B cell (primary cell): ENCODE results near the gene LYPLAL1. TPM values are rescaled to one million over a fixed set of nuclear protein-coding genes. Genes with fewer than 3 reads are reported as not detected.

Experiments
- ATAC-seq: fragments of 200-7000 bp; cut with Tn5 transposase; one replicate; pipeline ENCODE4 v1.10.0; 2021; ENCODE audit warnings: low read depth, mild to moderate bottlenecking, moderate number of reproducible peaks, moderate library complexity
- CTCF ChIA-PET: fragments of 350-600 bp; sonication (Branson Sonifier 250); formaldehyde crosslinking; loops from one replicate; lab custom pipeline; 2021; ENCODE audit warnings: antibody characterized with exemption, inconsistent platforms; lab: Charles Lee
- POLR2A ChIA-PET: fragments of 350-600 bp; sonication (Branson Sonifier 250); formaldehyde crosslinking; loops from one replicate; lab custom pipeline; 2021; ENCODE audit warnings: antibody characterized with exemption; lab: Charles Lee
- DNase-seq: peaks from one replicate; pipeline ENCODE4 v3.0.0; 2013
- H2AFZ ChIP-seq: 2 replicates; pipeline ENCODE4 v1.6.1; 2012; ENCODE audit warnings: mild to moderate bottlenecking, low read depth, low read length; ENCODE audit not compliant: insufficient read depth, poor library complexity, severe bottlenecking
- H3K27ac ChIP-seq, 2 donors: 1 replicate in 1 of 2; 2 replicates in 1 of 2; pipeline ENCODE4 v1.5.1; 2012 to 2013; ENCODE audit warnings: low read length in 2 of 2, mild to moderate bottlenecking in 2 of 2, moderate library complexity in 1 of 2
- H3K27me3 ChIP-seq, 4 experiments: fragments of 200-600 bp in 1 of 4; sonication (generic) in 1 of 4; replicated peaks in 1 of 4; 1 replicate in 2 of 4; 2 replicates in 2 of 4; pipeline versions ENCODE4 v1.6.1 to v1.7.0; 2013 to 2016; ENCODE audit warnings: low read length in 3 of 4, mild to moderate bottlenecking in 2 of 4, mixed read lengths in 1 of 4, moderate library complexity in 1 of 4; ENCODE audit not compliant: insufficient read depth in 4 of 4, control insufficient read depth in 3 of 4; ENCODE audit errors: control extremely low read depth in 1 of 4
- H3K36me3 ChIP-seq, 2 experiments: replicated peaks in 1 of 2; 1 replicate in 1 of 2; 2 replicates in 1 of 2; pipeline versions ENCODE4 v1.6.1 to v1.7.1; 2013; ENCODE audit warnings: low read length in 1 of 2; ENCODE audit not compliant: insufficient read depth in 2 of 2, control insufficient read depth in 1 of 2; ENCODE audit errors: control extremely low read depth in 1 of 2, extremely low read depth in 1 of 2
- H3K4me1 ChIP-seq, 2 donors: fragments of 200-600 bp in 1 of 2; sonication (generic) in 1 of 2; 1 replicate in 1 of 2; 2 replicates in 1 of 2; pipeline versions ENCODE4 v1.5.1 to v1.6.1; 2013 to 2017; ENCODE audit warnings: low read length in 2 of 2; ENCODE audit not compliant: control insufficient read depth in 2 of 2, insufficient read depth in 2 of 2
- H3K4me2 ChIP-seq: replicated peaks from 2 replicates; pipeline ENCODE3; 2012; ENCODE audit warnings: mild to moderate bottlenecking, low read depth, low read length; ENCODE audit not compliant: poor library complexity, severe bottlenecking
- H3K4me3 ChIP-seq, 5 experiments: fragments of 200-600 bp in 1 of 5; sonication (generic) in 1 of 5; 1 replicate in 3 of 5; 2 replicates in 2 of 5; pipeline versions ENCODE4 v1.5.1 to v1.7.0; 2011 to 2016; ENCODE audit warnings: low read length in 4 of 5, mild to moderate bottlenecking in 4 of 5, low read depth in 2 of 5, control low read depth in 1 of 5, moderate library complexity in 1 of 5; ENCODE audit not compliant: insufficient read depth in 1 of 5; ENCODE audit errors: control extremely low read depth in 1 of 5, extremely low read depth in 1 of 5
- H3K79me2 ChIP-seq: fragments of 200-600 bp; sonication (generic); one replicate; pipeline ENCODE4 v1.6.0; 2016; ENCODE audit warnings: low read length; ENCODE audit not compliant: control insufficient read depth, insufficient read depth
- H3K9ac ChIP-seq: fragments of 200-600 bp; sonication (generic); 2 replicates; pipeline ENCODE4 v1.6.1; 2017; ENCODE audit warnings: mild to moderate bottlenecking, low read length, moderate library complexity
- H3K9me3 ChIP-seq, 3 donors: one replicate each; pipeline versions ENCODE4 v1.6.1 to v1.7.1; 2013; ENCODE audit warnings: low read length in 2 of 3; ENCODE audit not compliant: control insufficient read depth in 2 of 3, insufficient read depth in 1 of 3; ENCODE audit errors: control extremely low read depth in 1 of 3
- H4K20me1 ChIP-seq: 2 replicates; pipeline ENCODE4 v1.6.0; 2012; ENCODE audit warnings: mild to moderate bottlenecking, low read length; ENCODE audit not compliant: insufficient read depth, control insufficient read depth, poor library complexity, severe bottlenecking
- H3K27ac Mint-ChIP-seq: one replicate; pipeline ENCODE4 v1.8.0; 2021; ENCODE audit warnings: mixed read lengths
- H3K27me3 Mint-ChIP-seq: one replicate; pipeline ENCODE4 v1.8.0; 2021; ENCODE audit warnings: mixed read lengths
- H3K4me1 Mint-ChIP-seq: one replicate; pipeline ENCODE4 v1.8.0; 2021; ENCODE audit warnings: mixed read lengths
- H3K4me3 Mint-ChIP-seq: one replicate; pipeline ENCODE4 v1.8.0; 2021; ENCODE audit warnings: mixed read lengths
- H3K9me3 Mint-ChIP-seq: one replicate; pipeline ENCODE4 v1.8.0; 2022; ENCODE audit warnings: mixed read lengths; ENCODE audit not compliant: insufficient read depth
- EZH2 ChIP-seq: IDR thresholded peaks from 2 replicates; pipeline ENCODE4 v1.6.1; 2012; ENCODE audit warnings: borderline replicate concordance, low read depth, mild to moderate bottlenecking, moderate library complexity, low read length; ENCODE audit not compliant: insufficient read depth, poor library complexity, severe bottlenecking
- WGBS: methylation state at CpG from one replicate; pipeline ENCODE4 v1.1.5; 2013; ENCODE audit warnings: missing lambda C conversion rate; ENCODE audit not compliant: insufficient coverage; 5-methylcytosine and 5-hydroxymethylcytosine counted together
- intact Hi-C: fragments of 100-400 bp; cut with micrococcal nuclease; formaldehyde crosslinking; loops from one replicate; pipeline ENCODE4 v1.10.0; 2022
- polyA plus RNA-seq: library from polyadenylated mRNA; depleted of rRNA; stranded (reverse); fragments of >200 nt; gene quantifications from 2 replicates; pipeline ENCODE4 v1.2.3, GENCODE V29; 2012
- total RNA-seq, 2 donors: library from RNA; stranded (reverse); fragments of 120-200 nt in 1 of 2; gene quantifications; 1 replicate in 1 of 2; 2 replicates in 1 of 2; pipeline versions ENCODE4 v1.2.3 to v1.2.4, GENCODE V29; 2013 to 2022
- TF ChIP-seq, protein P1 (sequence below): fragments of 200-600 bp; IDR thresholded peaks from one replicate; pipeline ENCODE4 v1.8.0; 2022; ENCODE audit warnings: antibody characterized with exemption, mild to moderate bottlenecking

The LYPLAL1 gene
- total and polyA plus RNA-seq, 2 donors (not counting 1 experiment from before 2014, with no cell fraction given): 27.0 to 65.4 TPM

DNA sequence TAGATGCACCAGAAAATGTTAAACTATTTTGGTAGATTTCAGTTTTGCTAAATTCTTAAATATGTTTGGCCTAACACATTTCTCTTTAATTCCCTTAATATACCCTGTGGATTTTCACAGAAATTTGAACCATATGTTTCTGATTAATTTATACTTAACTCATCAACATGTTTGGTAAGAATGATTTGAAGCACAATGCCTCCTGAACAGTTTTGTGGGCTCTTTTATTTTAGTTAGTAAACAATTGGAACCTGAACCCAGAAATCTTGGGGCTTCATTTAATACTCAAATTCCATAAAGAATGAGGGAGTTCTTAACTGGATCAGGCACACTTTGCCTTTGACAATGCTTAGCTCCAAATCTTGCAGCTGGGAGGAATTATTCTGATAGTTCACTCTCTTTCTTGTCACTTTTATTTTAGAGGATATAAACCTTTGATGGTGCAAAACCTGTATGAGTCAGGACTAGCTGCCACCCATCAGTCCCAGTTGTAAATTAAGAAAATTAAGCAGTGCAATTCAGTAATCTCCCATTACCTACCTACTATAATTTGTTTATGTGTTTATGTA is 24.6 kb upstream of the LYPLAL1 start:
- TF ChIP-seq EZH2: no peak
- TF ChIP-seq, protein P1, sequence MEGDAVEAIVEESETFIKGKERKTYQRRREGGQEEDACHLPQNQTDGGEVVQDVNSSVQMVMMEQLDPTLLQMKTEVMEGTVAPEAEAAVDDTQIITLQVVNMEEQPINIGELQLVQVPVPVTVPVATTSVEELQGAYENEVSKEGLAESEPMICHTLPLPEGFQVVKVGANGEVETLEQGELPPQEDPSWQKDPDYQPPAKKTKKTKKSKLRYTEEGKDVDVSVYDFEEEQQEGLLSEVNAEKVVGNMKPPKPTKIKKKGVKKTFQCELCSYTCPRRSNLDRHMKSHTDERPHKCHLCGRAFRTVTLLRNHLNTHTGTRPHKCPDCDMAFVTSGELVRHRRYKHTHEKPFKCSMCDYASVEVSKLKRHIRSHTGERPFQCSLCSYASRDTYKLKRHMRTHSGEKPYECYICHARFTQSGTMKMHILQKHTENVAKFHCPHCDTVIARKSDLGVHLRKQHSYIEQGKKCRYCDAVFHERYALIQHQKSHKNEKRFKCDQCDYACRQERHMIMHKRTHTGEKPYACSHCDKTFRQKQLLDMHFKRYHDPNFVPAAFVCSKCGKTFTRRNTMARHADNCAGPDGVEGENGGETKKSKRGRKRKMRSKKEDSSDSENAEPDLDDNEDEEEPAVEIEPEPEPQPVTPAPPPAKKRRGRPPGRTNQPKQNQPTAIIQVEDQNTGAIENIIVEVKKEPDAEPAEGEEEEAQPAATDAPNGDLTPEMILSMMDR: no peak
- Histone ChIP-seq H3K4me2 (no peak overlapping the region), H4K20me1 (no peaks in the 10 kb centered on the region), H3K79me2 (no peaks in the 10 kb centered on the region), H3K4me3 (no peak overlapping the region), H3K9ac (no peak overlapping the region), H3K4me1 (no peaks in the 10 kb centered on the region), H3K27ac (no peak overlapping the region), H2AFZ (no peak overlapping the region), H3K36me3 (no peaks in the 10 kb centered on the region), H3K9me3 (no peaks in the 10 kb centered on the region), H3K27me3 (no peaks in the 10 kb centered on the region)
- ATAC-seq (no peak), DNase-seq (no peak)
- no peak overlapping the region for H3K4me3 Mint-ChIP-seq
- POLR2A ChIA-PET: no interaction called here
- H3K9me3 Mint-ChIP-seq: no peaks in the 10 kb centered on the region
- intact Hi-C loops: no loop called here
- peaks cover 3% of the 10 kb centered on the region for H3K27me3 Mint-ChIP-seq
- H3K27ac Mint-ChIP-seq: no peak overlapping the region
- CTCF ChIA-PET: no interaction called here
- peaks cover 15% of the 10 kb centered on the region for H3K4me1 Mint-ChIP-seq

DNA sequence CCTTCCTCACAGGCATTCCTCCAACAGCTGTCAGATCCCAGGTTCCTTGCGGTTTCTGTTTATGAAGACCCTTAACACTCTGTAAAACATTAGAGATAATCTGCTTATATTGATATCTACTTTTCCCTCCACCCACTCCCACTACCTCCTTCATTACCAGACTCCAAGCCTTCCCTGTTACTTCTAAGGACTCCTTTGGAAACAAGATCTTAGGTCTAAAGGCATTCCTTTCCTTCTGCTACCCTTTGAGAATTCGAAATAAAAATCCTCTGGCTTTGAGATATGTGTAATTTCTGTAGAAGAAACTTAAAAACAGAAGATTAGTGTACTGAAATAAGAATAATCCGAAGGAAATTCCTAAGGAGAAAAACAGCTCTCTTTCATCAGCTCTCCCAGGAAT is 23.7 kb upstream of the LYPLAL1 start:
- no peak overlapping the region for H3K4me3 ChIP-seq
- H3K9me3 ChIP-seq: no peaks in the 10 kb centered on the region
- H3K4me2 ChIP-seq: no peak overlapping the region
- H3K4me1 Mint-ChIP-seq: peaks cover 11% of the 10 kb centered on the region
- H3K27ac ChIP-seq: no peak overlapping the region
- no peaks in the 10 kb centered on the region for H3K9me3 Mint-ChIP-seq
- H3K27ac Mint-ChIP-seq: no peak overlapping the region
- TF ChIP-seq EZH2: no peak
- TF ChIP-seq, protein P1: no peak
- no peak overlapping the region for H3K4me3 Mint-ChIP-seq
- H3K27me3 ChIP-seq: no peaks in the 10 kb centered on the region
- POLR2A ChIA-PET: no interaction called here
- no peak overlapping the region for H2AFZ ChIP-seq
- H3K4me1 ChIP-seq: no peaks in the 10 kb centered on the region
- H3K36me3 ChIP-seq: no peaks in the 10 kb centered on the region
- WGBS: no CpG with 5 or more reads among the region's 3 CpGs
- no peak for DNase-seq
- no peaks in the 10 kb centered on the region for H3K79me2 ChIP-seq
- CTCF ChIA-PET: no interaction called here
- ATAC-seq: no peak
- H3K27me3 Mint-ChIP-seq: peaks cover 3% of the 10 kb centered on the region
- H3K9ac ChIP-seq: no peak overlapping the region
- intact Hi-C loops: no loop called here
- H4K20me1 ChIP-seq: no peaks in the 10 kb centered on the region
